DND-41 (cell line): Measurements from ENCODE around the gene RGS6.
"Not testable (repeated sequence)": the region's sequence is repeated elsewhere in the genome, so short reads cannot be mapped to it uniquely, and the experiment has no call there.

ENCODE experiments used
- ATAC-seq: fragments of 200-7000 bp; cut with Tn5 transposase; 3 replicates; pipeline ENCODE4 v1.9.1; 2021; ENCODE audit warnings: low read depth; ENCODE audit not compliant: insufficient read depth
- DNase-seq: peaks from one replicate; pipeline ENCODE4 v3.0.0-alpha.2; 2020
- H2AFZ ChIP-seq: 2 replicates; pipeline ENCODE4 v1.6.0; 2012; ENCODE audit warnings: low read depth, low read length
- H3K27ac ChIP-seq: 2 replicates; pipeline ENCODE4 v1.5.1; 2012; ENCODE audit warnings: low read length, inconsistent platforms
- H3K27me3 ChIP-seq: fragments of 200-600 bp; sonication (generic); 2 replicates; pipeline ENCODE4 v1.6.0; 2012; ENCODE audit warnings: low read length, mild to moderate bottlenecking, inconsistent platforms; ENCODE audit not compliant: insufficient read depth, poor library complexity
- H3K36me3 ChIP-seq: 2 replicates; pipeline ENCODE4 v1.5.1; 2012; ENCODE audit warnings: low read length, inconsistent platforms; ENCODE audit not compliant: insufficient read depth
- H3K4me1 ChIP-seq: 2 replicates; pipeline ENCODE4 v1.5.1; 2012; ENCODE audit warnings: mild to moderate bottlenecking, low read length; ENCODE audit not compliant: insufficient read depth
- H3K4me2 ChIP-seq: 2 replicates; pipeline ENCODE4 v1.6.0; 2012; ENCODE audit warnings: mild to moderate bottlenecking, moderate library complexity, low read length, inconsistent platforms; ENCODE audit not compliant: insufficient read depth
- H3K4me3 ChIP-seq, 2 experiments: fragments of 200-600 bp in 1 of 2; shearing (Covaris generic) in 1 of 2; 2 replicates each; pipeline ENCODE4 v1.5.1; 2012 to 2016; ENCODE audit warnings: inconsistent platforms in 2 of 2, low read length in 2 of 2, mild to moderate bottlenecking in 2 of 2, low read depth in 1 of 2, moderate library complexity in 1 of 2
- H3K79me2 ChIP-seq: 2 replicates; pipeline ENCODE4 v1.6.0; 2012; ENCODE audit warnings: low read length, inconsistent platforms; ENCODE audit not compliant: insufficient read depth
- H3K9ac ChIP-seq: 2 replicates; pipeline ENCODE4 v1.6.0; 2012; ENCODE audit warnings: low read depth, mild to moderate bottlenecking, inconsistent platforms, low read length, moderate library complexity
- H3K9me3 ChIP-seq: 2 replicates; pipeline ENCODE4 v1.5.1; 2012; ENCODE audit warnings: low read length, moderate library complexity, mild to moderate bottlenecking, inconsistent platforms; ENCODE audit not compliant: insufficient read depth, severe bottlenecking
- H4K20me1 ChIP-seq: 2 replicates; pipeline ENCODE4 v1.6.0; 2012; ENCODE audit warnings: low read length; ENCODE audit not compliant: insufficient read depth
- EZH2 ChIP-seq: IDR thresholded peaks from 3 replicates; pipeline ENCODE4 v1.6.1; 2012; ENCODE audit warnings: borderline replicate concordance, low read depth, mild to moderate bottlenecking, moderate library complexity, low read length, inconsistent platforms; ENCODE audit not compliant: severe bottlenecking
- TF ChIP-seq, protein P1 (sequence below): IDR thresholded peaks from 2 replicates; pipeline ENCODE4 v1.5.1; 2012; ENCODE audit warnings: borderline replicate concordance, low read length, moderate library complexity, mild to moderate bottlenecking; ENCODE audit not compliant: poor library complexity, severe bottlenecking; ENCODE audit errors: extremely low read depth

The RGS6 gene

DNA sequence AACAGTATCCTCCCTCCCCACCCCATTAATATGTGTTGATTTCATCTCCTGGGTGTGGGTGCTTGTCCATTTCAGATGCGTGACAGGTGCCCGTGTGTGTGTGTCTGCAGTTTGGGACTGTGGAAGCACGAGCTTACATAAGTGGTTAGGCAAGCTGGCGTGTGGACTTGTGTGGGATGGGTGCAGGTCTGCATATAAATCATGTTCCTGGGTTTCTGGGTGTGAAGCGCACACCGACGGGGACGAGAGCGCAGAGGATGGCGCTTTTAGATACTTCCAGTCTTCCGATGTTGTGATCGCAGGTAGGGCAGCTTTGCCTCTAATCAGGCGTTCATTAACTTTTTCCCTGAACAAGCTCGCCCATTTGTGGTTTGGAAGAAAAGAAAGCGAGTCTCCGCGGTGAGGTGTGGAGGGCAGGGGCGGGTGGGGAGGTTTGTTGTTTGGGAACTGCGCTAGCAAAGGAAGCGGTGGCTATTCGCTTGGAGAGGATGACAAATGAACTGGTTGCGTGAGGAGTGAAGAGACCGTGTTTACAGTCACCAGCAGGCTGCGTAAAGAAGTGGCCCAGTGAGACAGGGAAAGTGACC is 865 bp downstream of the RGS6 start:
- Histone ChIP-seq H3K9me3 (no peaks in the 10 kb centered on the region), H4K20me1 (no peaks in the 10 kb centered on the region), H3K36me3 (no peaks in the 10 kb centered on the region), H3K27me3 (peaks cover 7% of the 10 kb centered on the region), H3K27ac (no peak overlapping the region), H3K4me2 (no peak overlapping the region), H3K4me3 (no peak overlapping the region), H2AFZ (no peak overlapping the region), H3K4me1 (no peaks in the 10 kb centered on the region), H3K79me2 (no peaks in the 10 kb centered on the region), H3K9ac (no peak overlapping the region)
- no peak for ATAC-seq
- TF ChIP-seq EZH2 = no peak
- TF ChIP-seq, protein P1, sequence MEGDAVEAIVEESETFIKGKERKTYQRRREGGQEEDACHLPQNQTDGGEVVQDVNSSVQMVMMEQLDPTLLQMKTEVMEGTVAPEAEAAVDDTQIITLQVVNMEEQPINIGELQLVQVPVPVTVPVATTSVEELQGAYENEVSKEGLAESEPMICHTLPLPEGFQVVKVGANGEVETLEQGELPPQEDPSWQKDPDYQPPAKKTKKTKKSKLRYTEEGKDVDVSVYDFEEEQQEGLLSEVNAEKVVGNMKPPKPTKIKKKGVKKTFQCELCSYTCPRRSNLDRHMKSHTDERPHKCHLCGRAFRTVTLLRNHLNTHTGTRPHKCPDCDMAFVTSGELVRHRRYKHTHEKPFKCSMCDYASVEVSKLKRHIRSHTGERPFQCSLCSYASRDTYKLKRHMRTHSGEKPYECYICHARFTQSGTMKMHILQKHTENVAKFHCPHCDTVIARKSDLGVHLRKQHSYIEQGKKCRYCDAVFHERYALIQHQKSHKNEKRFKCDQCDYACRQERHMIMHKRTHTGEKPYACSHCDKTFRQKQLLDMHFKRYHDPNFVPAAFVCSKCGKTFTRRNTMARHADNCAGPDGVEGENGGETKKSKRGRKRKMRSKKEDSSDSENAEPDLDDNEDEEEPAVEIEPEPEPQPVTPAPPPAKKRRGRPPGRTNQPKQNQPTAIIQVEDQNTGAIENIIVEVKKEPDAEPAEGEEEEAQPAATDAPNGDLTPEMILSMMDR = no peak
- DNase-seq = no peak

DNA sequence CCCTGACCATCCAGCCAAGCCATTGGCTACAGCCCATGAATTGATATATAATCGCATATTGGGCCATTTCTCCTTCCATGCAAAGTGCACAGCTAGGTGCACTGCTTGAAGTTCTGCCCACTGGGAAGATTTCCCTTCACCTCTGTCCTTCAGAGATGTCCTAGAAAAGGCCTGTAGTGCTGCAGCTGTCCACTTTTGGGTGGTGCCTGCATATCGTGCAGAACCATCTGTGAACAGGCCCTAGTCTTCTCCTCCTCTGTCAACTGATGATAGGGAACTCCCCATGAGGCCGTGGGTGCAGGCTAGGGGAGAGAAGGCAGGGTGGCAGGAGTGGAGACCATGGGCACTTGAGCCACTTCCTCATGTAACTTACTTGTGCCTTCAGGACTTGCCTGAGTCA is 6.0 kb downstream of the RGS6 start:
- not testable (repeated sequence) for H3K36me3 ChIP-seq, H3K79me2 ChIP-seq, H3K4me2 ChIP-seq, H3K27me3 ChIP-seq, H3K4me3 ChIP-seq, H3K9me3 ChIP-seq, H2AFZ ChIP-seq, H3K4me1 ChIP-seq, ATAC-seq, DNase-seq, H3K27ac ChIP-seq, H4K20me1 ChIP-seq, H3K9ac ChIP-seq

DNA sequence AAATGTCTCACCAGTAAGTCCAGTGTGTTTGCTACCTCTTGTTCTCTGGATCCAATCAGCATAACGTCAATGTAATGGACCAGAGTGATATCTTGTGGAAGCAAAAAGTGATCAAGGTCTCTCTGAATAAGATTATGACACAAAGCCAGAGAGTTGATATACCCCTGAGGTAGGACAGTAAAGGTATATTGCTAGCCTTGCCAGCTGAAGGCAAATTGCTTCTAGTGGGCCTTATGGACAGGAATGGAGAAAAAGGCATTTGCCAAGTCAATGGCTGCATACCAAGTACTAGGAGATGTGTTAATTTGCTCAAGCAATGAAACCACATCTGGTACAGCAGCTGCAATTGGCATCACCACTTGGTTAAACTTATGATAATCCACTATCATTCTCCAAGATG is 7.1 kb downstream of the RGS6 start:
- H4K20me1 ChIP-seq, H3K9me3 ChIP-seq, H3K27me3 ChIP-seq, H3K27ac ChIP-seq, H3K4me3 ChIP-seq, H3K36me3 ChIP-seq, H3K9ac ChIP-seq, H3K4me1 ChIP-seq, H3K79me2 ChIP-seq, H2AFZ ChIP-seq, H3K4me2 ChIP-seq, DNase-seq, ATAC-seq: not testable (repeated sequence)

DNA sequence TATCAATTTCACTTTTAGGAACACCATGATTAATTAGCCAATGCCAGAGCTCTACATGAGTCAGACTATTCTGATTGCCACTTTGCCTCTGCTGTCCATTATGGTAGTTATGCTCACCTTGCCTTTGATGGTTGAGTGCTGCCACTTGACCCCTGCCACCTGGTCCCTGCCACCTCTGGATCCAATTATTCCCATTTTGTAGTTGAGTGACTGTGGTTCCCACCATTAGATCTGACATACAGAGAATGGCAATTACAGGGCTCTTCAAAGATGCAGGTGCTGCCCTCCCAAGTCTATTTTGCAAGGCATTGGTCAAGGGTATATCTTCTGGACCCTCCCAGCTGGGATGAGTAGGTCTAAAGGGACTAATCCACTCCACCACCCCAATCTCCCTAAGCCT is 8.3 kb downstream of the RGS6 start:
- H3K4me1 ChIP-seq, H3K4me3 ChIP-seq, H3K36me3 ChIP-seq, H3K27ac ChIP-seq, H3K9me3 ChIP-seq, H2AFZ ChIP-seq, H3K4me2 ChIP-seq, DNase-seq, H4K20me1 ChIP-seq, H3K27me3 ChIP-seq, H3K9ac ChIP-seq, H3K79me2 ChIP-seq, ATAC-seq: not testable (repeated sequence)

DNA sequence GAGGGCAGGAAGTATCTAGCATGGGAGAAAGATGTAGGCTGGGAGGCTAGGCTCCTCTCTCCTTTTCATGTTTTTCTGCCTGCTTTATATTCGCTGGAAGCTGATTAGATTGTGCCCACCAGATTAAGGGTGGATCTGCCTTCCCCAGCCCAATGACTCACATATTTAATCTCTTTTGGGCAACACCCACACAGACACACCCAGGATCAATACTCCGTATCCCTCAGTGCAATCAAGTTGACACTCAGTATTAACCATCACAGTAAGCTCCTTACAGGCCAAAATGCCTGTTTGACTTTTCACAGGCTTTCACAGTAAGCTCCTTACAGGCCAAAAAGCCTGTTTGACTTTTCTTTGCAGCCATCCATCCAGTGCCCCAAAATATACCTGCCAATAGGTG is 9.4 kb downstream of the RGS6 start:
- not testable (repeated sequence) for DNase-seq, H3K27me3 ChIP-seq, H3K4me3 ChIP-seq, H3K9ac ChIP-seq, ATAC-seq, H3K4me1 ChIP-seq, H3K4me2 ChIP-seq, H3K27ac ChIP-seq, H3K79me2 ChIP-seq, H3K9me3 ChIP-seq, H4K20me1 ChIP-seq, H2AFZ ChIP-seq, H3K36me3 ChIP-seq
